ENCODE data around the gene MTCL3.

MTCL3 gene

GRCh38 chr6:127564761-127565160 is 45.6 kb upstream of the MTCL3 start:
- TF ChIP-seq NFIC (IDR thresholded peaks at IDR 0.05), result no peak
- TF ChIP-seq REST (IDR thresholded peaks at IDR 0.05; ENCODE audit: low read depth), result no peak
- no peak for TF ChIP-seq TCF12 (IDR thresholded peaks at IDR 0.05; ENCODE audit: low read depth)
- TF ChIP-seq EP300 (IDR thresholded peaks at IDR 0.05; ENCODE audit: borderline replicate concordance), result no peak
- TF ChIP-seq FOXM1 (IDR thresholded peaks at IDR 0.05; ENCODE audit: borderline replicate concordance, low read depth), result no peak
- no peak for TF ChIP-seq MAX (IDR thresholded peaks at IDR 0.05)
- TF ChIP-seq USF1 (IDR thresholded peaks at IDR 0.05), result no peak
- no peak for TF ChIP-seq TEAD4 (IDR thresholded peaks at IDR 0.05)
- no peak for TF ChIP-seq CREB1 (IDR thresholded peaks at IDR 0.05; ENCODE audit: low read depth)
- TF ChIP-seq YY1 (IDR thresholded peaks at IDR 0.05; ENCODE audit: low read depth), result no peak
- no peak for TF ChIP-seq EGR1 (IDR thresholded peaks at IDR 0.05)
- TF ChIP-seq TAF1 (IDR thresholded peaks at IDR 0.05; ENCODE audit: low read depth), result no peak
- no peak for TF ChIP-seq CEBPB (IDR thresholded peaks at IDR 0.05)
- TF ChIP-seq ZBTB7A (IDR thresholded peaks at IDR 0.05; ENCODE audit: low read depth), result no peak
- no peak for TF ChIP-seq RAD21 (IDR thresholded peaks at IDR 0.05; ENCODE audit: low read depth)

- TF ChIP-seq MAX (IDR thresholded peaks at IDR 0.05), result no peak
- TF ChIP-seq FOXM1 (IDR thresholded peaks at IDR 0.05; ENCODE audit: borderline replicate concordance, low read depth), result no peak
- TF ChIP-seq NFIC (IDR thresholded peaks at IDR 0.05), result no peak
- TF ChIP-seq USF1 (IDR thresholded peaks at IDR 0.05), result no peak
- TF ChIP-seq RAD21 (IDR thresholded peaks at IDR 0.05; ENCODE audit: low read depth), result no peak
- TF ChIP-seq ZBTB7A (IDR thresholded peaks at IDR 0.05; ENCODE audit: low read depth), result no peak
- TF ChIP-seq EP300 (IDR thresholded peaks at IDR 0.05; ENCODE audit: borderline replicate concordance), result no peak
- TF ChIP-seq CREB1 (IDR thresholded peaks at IDR 0.05; ENCODE audit: low read depth), result no peak
- no peak for TF ChIP-seq CEBPB (IDR thresholded peaks at IDR 0.05)
- TF ChIP-seq TAF1 (IDR thresholded peaks at IDR 0.05; ENCODE audit: low read depth), result no peak
Observed at GRCh38 chr6:127561660-127562059, 42.5 kb upstream of the MTCL3 start.

GRCh38 chr6:127554435-127555006 is 35.4 kb upstream of the MTCL3 start:
- TF ChIP-seq FOXM1 (IDR thresholded peaks at IDR 0.05; ENCODE audit: borderline replicate concordance, low read depth) (no peak), RAD21 (IDR thresholded peaks at IDR 0.05; ENCODE audit: low read depth) (peak; percentile 45; the same call in 1 of the 2 replicates)

- TF ChIP-seq CEBPB (IDR thresholded peaks at IDR 0.05) (no peak), USF1 (IDR thresholded peaks at IDR 0.05) (no peak), TAF1 (IDR thresholded peaks at IDR 0.05; ENCODE audit: low read depth) (no peak), FOXM1 (IDR thresholded peaks at IDR 0.05; ENCODE audit: borderline replicate concordance, low read depth) (no peak), REST (IDR thresholded peaks at IDR 0.05; ENCODE audit: low read depth) (no peak), ZBTB7A (IDR thresholded peaks at IDR 0.05; ENCODE audit: low read depth) (no peak), YY1 (IDR thresholded peaks at IDR 0.05; ENCODE audit: low read depth) (no peak)
Observed at GRCh38 chr6:127550403-127550802, 31.3 kb upstream of the MTCL3 start.

- TF ChIP-seq TCF12 (IDR thresholded peaks at IDR 0.05; ENCODE audit: low read depth) (no peak), RAD21 (IDR thresholded peaks at IDR 0.05; ENCODE audit: low read depth) (peak; percentile 28)
Observed at GRCh38 chr6:127547904-127548649, 28.9 kb upstream of the MTCL3 start.

- TF ChIP-seq ZBTB7A (IDR thresholded peaks at IDR 0.05; ENCODE audit: low read depth), result no peak
- TF ChIP-seq USF1 (IDR thresholded peaks at IDR 0.05), result no peak
- TF ChIP-seq REST (IDR thresholded peaks at IDR 0.05; ENCODE audit: low read depth), result no peak
- TF ChIP-seq EGR1 (IDR thresholded peaks at IDR 0.05), result no peak
- TF ChIP-seq NFIC (IDR thresholded peaks at IDR 0.05), result no peak
Observed at GRCh38 chr6:127547215-127547614, 28.1 kb upstream of the MTCL3 start.

All from Ishikawa (cell line).